RWPE2 (cell line): ENCODE results near the gene CCNI.
"Not testable (repeated sequence)": the region's sequence is repeated elsewhere in the genome, so short reads cannot be mapped to it uniquely, and the experiment has no call there.

Experiments used
- ATAC-seq: fragments of 200-7000 bp; cut with Tn5 transposase; 3 replicates; pipeline ENCODE4 v1.9.1; 2021; ENCODE audit warnings: low read depth
- DNase-seq: peaks from one replicate; pipeline ENCODE4 v3.0.0-alpha.2; 2020; ENCODE audit warnings: low spot score
- H3K27ac ChIP-seq: fragments of 450-650 bp; 2 replicates; pipeline ENCODE4 v1.5.1; 2017; ENCODE audit warnings: mild to moderate bottlenecking; ENCODE audit not compliant: poor library complexity, severe bottlenecking
- H3K27me3 ChIP-seq: fragments of 250-450 bp; sonication (Bioruptor Pico); 2 replicates; pipeline ENCODE4 v1.5.1; 2021; ENCODE audit warnings: mild to moderate bottlenecking, moderate library complexity; ENCODE audit not compliant: insufficient read depth, poor library complexity, severe bottlenecking
- H3K36me3 ChIP-seq: fragments of 250-450 bp; sonication (Bioruptor Pico); 2 replicates; pipeline ENCODE4 v1.5.1; 2020; ENCODE audit warnings: low read depth, mild to moderate bottlenecking, moderate library complexity
- H3K4me1 ChIP-seq: fragments of 250-450 bp; sonication (Bioruptor Pico); 2 replicates; pipeline ENCODE4 v1.5.1; 2021; ENCODE audit warnings: mild to moderate bottlenecking, moderate library complexity; ENCODE audit not compliant: insufficient read depth, poor library complexity, severe bottlenecking
- H3K4me3 ChIP-seq: fragments of 250-450 bp; sonication (Bioruptor Pico); 2 replicates; pipeline ENCODE4 v1.5.1; 2021; ENCODE audit warnings: mild to moderate bottlenecking, moderate library complexity; ENCODE audit not compliant: severe bottlenecking
- H3K9me3 ChIP-seq: fragments of 250-450 bp; sonication (Bioruptor Pico); 2 replicates; pipeline ENCODE4 v1.5.1; 2021; ENCODE audit warnings: mild to moderate bottlenecking, moderate library complexity; ENCODE audit not compliant: severe bottlenecking
- CTCF ChIP-seq: fragments of 450-650 bp; IDR thresholded peaks from one replicate; pipeline ENCODE4 v1.5.1; 2017; ENCODE audit warnings: mild to moderate bottlenecking, moderate library complexity; ENCODE audit not compliant: poor library complexity, severe bottlenecking

The CCNI gene

GRCh38 chr4:77036206-77036605 is 39.6 kb downstream of the CCNI start:
- ATAC-seq (no peak), DNase-seq (no peak)
- no peak overlapping the region for H3K4me3 ChIP-seq
- peaks cover 37% of the 10 kb centered on the region for H3K36me3 ChIP-seq
- no peak overlapping the region for H3K27ac ChIP-seq
- no peak for TF ChIP-seq CTCF
- H3K4me1 ChIP-seq = no peaks in the 10 kb centered on the region
- H3K27me3 ChIP-seq = no peaks in the 10 kb centered on the region
- H3K9me3 ChIP-seq = no peaks in the 10 kb centered on the region

- DNase-seq (no peak), ATAC-seq (no peak)
- Histone ChIP-seq H3K4me1 (no peaks in the 10 kb centered on the region), H3K27ac (no peak overlapping the region), H3K27me3 (no peaks in the 10 kb centered on the region), H3K9me3 (no peaks in the 10 kb centered on the region), H3K36me3 (peaks cover 45% of the 10 kb centered on the region), H3K4me3 (no peak overlapping the region)
- TF ChIP-seq CTCF = no peak
Observed at GRCh38 chr4:77035153-77035552, 40.6 kb downstream of the CCNI start.

DNA sequence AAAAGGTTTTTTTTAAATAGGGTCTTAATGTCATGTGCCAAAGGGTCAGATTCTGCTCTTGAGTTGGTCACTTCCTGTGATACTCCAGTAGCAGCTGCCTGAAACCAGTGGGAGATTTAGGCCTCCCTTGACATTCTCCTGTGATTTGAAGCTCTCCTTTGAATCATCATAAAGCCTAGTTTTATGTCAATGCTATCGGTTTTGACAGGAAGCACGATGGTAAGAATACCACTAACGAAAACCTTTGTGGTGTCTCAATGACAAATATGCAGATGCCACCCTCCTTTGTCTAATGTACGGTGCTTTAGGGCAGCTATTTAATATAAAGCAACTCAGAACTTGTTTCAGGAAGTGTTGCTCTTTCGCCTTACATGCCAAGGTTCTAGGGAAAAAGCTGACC is 44.2 kb downstream of the CCNI start:
- Histone ChIP-seq H3K36me3 (peaks cover 76% of the 10 kb centered on the region), H3K4me1 (no peaks in the 10 kb centered on the region), H3K27me3 (no peaks in the 10 kb centered on the region), H3K4me3 (no peak overlapping the region), H3K27ac (no peak overlapping the region), H3K9me3 (no peaks in the 10 kb centered on the region)
- no peak for ATAC-seq
- DNase-seq = no peak
- TF ChIP-seq CTCF = no peak

DNA sequence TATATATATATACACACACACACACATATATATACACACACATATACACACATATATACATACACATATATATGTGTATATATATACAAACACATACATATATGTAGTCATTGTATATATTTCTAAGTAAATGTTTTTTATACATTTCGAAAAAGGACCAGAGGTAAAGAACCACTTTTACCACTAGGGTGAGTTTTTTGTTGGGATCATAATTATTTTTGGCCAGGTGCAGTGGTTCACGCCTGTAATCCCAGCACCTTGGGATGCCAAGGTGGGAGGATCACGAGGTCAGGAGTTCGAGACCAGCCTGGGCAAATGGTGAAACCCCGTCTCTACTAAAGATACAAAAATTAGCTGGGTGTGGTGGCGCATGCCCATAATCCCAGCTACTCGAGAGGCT is 46.0 kb downstream of the CCNI start:
- H3K4me1 ChIP-seq, H3K9me3 ChIP-seq, H3K4me3 ChIP-seq, ATAC-seq, DNase-seq, H3K27me3 ChIP-seq, H3K27ac ChIP-seq: not testable (repeated sequence)
- peaks cover 64% of the 10 kb centered on the region for H3K36me3 ChIP-seq

DNA sequence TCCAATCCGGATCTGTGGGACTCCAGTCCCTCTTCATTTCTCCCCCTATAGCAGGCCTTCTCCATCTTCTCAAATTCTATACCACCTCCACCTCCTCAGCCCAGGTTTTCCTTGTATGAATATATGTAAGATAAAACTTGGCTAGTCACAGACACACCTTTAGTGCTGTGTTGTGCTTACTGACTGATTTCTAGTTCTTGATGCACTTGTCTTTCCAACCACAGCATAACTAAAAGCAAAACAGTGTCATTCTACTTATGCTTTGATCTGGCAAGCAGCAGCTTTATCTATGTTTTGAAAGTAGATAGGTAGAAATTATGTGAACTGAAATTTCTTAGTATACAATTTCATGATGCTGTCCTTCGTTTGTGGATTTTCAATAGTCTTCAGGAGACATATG is 47.5 kb downstream of the CCNI start:
- peaks cover 67% of the 10 kb centered on the region for H3K36me3 ChIP-seq
- H3K27ac ChIP-seq = no peak overlapping the region
- H3K9me3 ChIP-seq = no peaks in the 10 kb centered on the region
- H3K4me3 ChIP-seq = no peak overlapping the region
- no peaks in the 10 kb centered on the region for H3K27me3 ChIP-seq
- H3K4me1 ChIP-seq = no peaks in the 10 kb centered on the region
- ATAC-seq (no peak), DNase-seq (no peak)
- no peak for TF ChIP-seq CTCF

- H3K27ac ChIP-seq = no peak overlapping the region
- no peak overlapping the region for H3K4me3 ChIP-seq
- no peaks in the 10 kb centered on the region for H3K9me3 ChIP-seq
- no peaks in the 10 kb centered on the region for H3K27me3 ChIP-seq
- TF ChIP-seq CTCF = no peak
- ATAC-seq (no peak), DNase-seq (no peak)
- H3K36me3 ChIP-seq = peaks cover 59% of the 10 kb centered on the region
- H3K4me1 ChIP-seq = no peaks in the 10 kb centered on the region
Observed at GRCh38 chr4:77026322-77026704, 49.5 kb downstream of the CCNI start.
